SK-N-SH treated with all-trans-retinoic acid at 6 μM for 48 hours (cell line): ENCODE results near the gene PBX4.

ENCODE experiments used
- BACH2 ChIP-seq: fragments of 250-450 bp; sonication (Bioruptor Pico); IDR thresholded peaks from 2 replicates; pipeline ENCODE4 v1.9.0; 2021; ENCODE audit warnings: mild to moderate bottlenecking, borderline replicate concordance
- CREB5 ChIP-seq: fragments of 250-450 bp; sonication (Bioruptor Pico); IDR thresholded peaks from 2 replicates; pipeline ENCODE4 v1.5.1; 2020; ENCODE audit warnings: low read depth, mild to moderate bottlenecking, moderate library complexity
- ESRRG ChIP-seq: fragments of 250-450 bp; sonication (Bioruptor Pico); IDR thresholded peaks from 2 replicates; pipeline ENCODE4 v1.6.1; 2021; ENCODE audit warnings: mild to moderate bottlenecking
- ISL1 ChIP-seq: fragments of 250-450 bp; sonication (Bioruptor Pico); IDR thresholded peaks from 2 replicates; pipeline ENCODE4 v2.1.2; 2022; ENCODE audit warnings: mild to moderate bottlenecking, moderate library complexity
- PATZ1 ChIP-seq: fragments of 250-450 bp; sonication (Bioruptor Pico); IDR thresholded peaks from 2 replicates; pipeline ENCODE4 v1.8.0; 2020; ENCODE audit warnings: mild to moderate bottlenecking, moderate library complexity, borderline replicate concordance
- PPARA ChIP-seq: fragments of 250-450 bp; sonication (Bioruptor Pico); IDR thresholded peaks from 2 replicates; pipeline ENCODE4 v1.5.0; 2020; ENCODE audit warnings: mild to moderate bottlenecking, borderline replicate concordance
- RARB ChIP-seq: fragments of 250-450 bp; sonication (Bioruptor Pico); IDR thresholded peaks from 2 replicates; pipeline ENCODE4 v1.8.0; 2021; ENCODE audit warnings: mild to moderate bottlenecking, moderate library complexity
- TCF4 ChIP-seq: fragments of 250-450 bp; sonication (Bioruptor Pico); IDR thresholded peaks from 2 replicates; pipeline ENCODE4 v1.8.0; 2021; ENCODE audit warnings: mild to moderate bottlenecking, moderate library complexity, borderline replicate concordance
- TSHZ2 ChIP-seq: fragments of 250-450 bp; sonication (Bioruptor Pico); IDR thresholded peaks from 2 replicates; pipeline ENCODE4 v1.5.0; 2020; ENCODE audit warnings: mild to moderate bottlenecking, moderate library complexity
- ZFP3 ChIP-seq: fragments of 250-450 bp; sonication (Bioruptor Pico); IDR thresholded peaks from 2 replicates; pipeline ENCODE4 v1.5.0; 2020; ENCODE audit warnings: mild to moderate bottlenecking, moderate library complexity
- ZFP30 ChIP-seq: fragments of 450-650 bp; formaldehyde crosslinking; IDR thresholded peaks from 2 replicates; pipeline ENCODE4 v1.5.0; 2022; ENCODE audit warnings: mild to moderate bottlenecking, moderate library complexity
- ZNF565 ChIP-seq: fragments of 450-650 bp; formaldehyde crosslinking; conservative IDR thresholded peaks from 2 replicates; pipeline ENCODE4 v1.5.0; 2020; ENCODE audit warnings: low read depth, mild to moderate bottlenecking, moderate library complexity

GRCh38 chr19:19524053-19524452 lies 94.4 kb downstream of the PBX4 start:
- TF ChIP-seq CREB5 (no peak), PATZ1 (CRISPR knock-in tag) (no peak), PPARA (CRISPR knock-in tag) (no peak), RARB (CRISPR knock-in tag) (no peak), TCF4 (CRISPR knock-in tag) (no peak), ZFP30 (CRISPR knock-in tag) (no peak), ZNF565 (CRISPR knock-in tag) (no peak), TSHZ2 (no peak), ZFP3 (CRISPR knock-in tag) (no peak), ESRRG (CRISPR knock-in tag) (no peak), ISL1 (CRISPR knock-in tag) (no peak), BACH2 (CRISPR knock-in tag) (no peak)
